ENCODE data around the gene KCNMB3. TPM values are rescaled to one million over a fixed set of nuclear protein-coding genes. Genes with fewer than 3 reads are reported as not detected.

Gene KCNMB3
- total and polyA plus RNA-seq, 2 of the 13 experiments (the other 11 are each of a cell fraction or from before 2014, with no cell fraction given): 4.3 to 7.1 TPM

GRCh38 chr3:179250803-179251476 is at the start of gene KCNMB3 (continued):
- TF ChIP-seq CREM (IDR thresholded peaks at IDR 0.05): peak; percentile 70
- TF ChIP-seq CREM (CRISPR knock-in tag; IDR thresholded peaks at IDR 0.05): no peak
- TF ChIP-seq GLI4 (CRISPR knock-in tag; IDR thresholded peaks at IDR 0.05; ENCODE audit: borderline replicate concordance): no peak
- TF ChIP-seq ZNF101 (CRISPR knock-in tag; IDR thresholded peaks at IDR 0.05; ENCODE audit: borderline replicate concordance, low read depth): no peak
- no peak for TF ChIP-seq SETDB1 (CRISPR knock-in tag; IDR thresholded peaks at IDR 0.05; ENCODE audit: borderline replicate concordance)
- peak; percentile 72 for TF ChIP-seq ZBTB25 (CRISPR knock-in tag; IDR thresholded peaks at IDR 0.05)
- no peak for TF ChIP-seq ATF7-NPFF (CRISPR knock-in tag; IDR thresholded peaks at IDR 0.05; ENCODE audit: low read depth)
- TF ChIP-seq SOX5 (CRISPR knock-in tag; IDR thresholded peaks at IDR 0.05; ENCODE audit: borderline replicate concordance): peak; percentile 87; the same call in 1 of the 2 replicates
- TF ChIP-seq ZNF660 (CRISPR knock-in tag; IDR thresholded peaks at IDR 0.05; ENCODE audit: borderline replicate concordance, low read depth): no peak
- TF ChIP-seq NFE2L2 (IDR thresholded peaks at IDR 0.05; ENCODE audit: low read length): no peak
- TF ChIP-seq TRIM22 (IDR thresholded peaks at IDR 0.05): no peak
- TF ChIP-seq NFKBIZ (CRISPR knock-in tag; IDR thresholded peaks at IDR 0.05): no peak
- no peak for TF ChIP-seq STAG1 (CRISPR knock-in tag; IDR thresholded peaks at IDR 0.05)
- no peak for TF ChIP-seq ZBTB42 (CRISPR knock-in tag; IDR thresholded peaks at IDR 0.05)
- TF ChIP-seq ZNF24 (IDR thresholded peaks at IDR 0.05): peak; percentile 55; the same call in 1 of the 2 replicates
- TF ChIP-seq SKIL (CRISPR knock-in tag; IDR thresholded peaks at IDR 0.05; ENCODE audit: borderline replicate concordance): no peak
- TF ChIP-seq SUZ12 (IDR thresholded peaks at IDR 0.05; ENCODE audit: low read depth, low read length): no peak
- TF ChIP-seq HNF1A (IDR thresholded peaks at IDR 0.05; ENCODE audit: low read depth): peak; percentile 93
- peak; percentile 85; the same call in 1 of the 2 replicates for TF ChIP-seq HNF1A (CRISPR knock-in tag; IDR thresholded peaks at IDR 0.05; ENCODE audit: borderline replicate concordance)
- no peak for TF ChIP-seq MEIS1 (CRISPR knock-in tag; IDR thresholded peaks at IDR 0.05; ENCODE audit: borderline replicate concordance)

Measured in HepG2 (cell line).